CD4-positive, alpha-beta T cell treated with Interferon gamma for 1 hour (primary cell): Measurements from ENCODE around the gene ZNF771.
"Not testable (repeated sequence)": the region's sequence is repeated elsewhere in the genome, so short reads cannot be mapped to it uniquely, and the experiment has no call there.

ENCODE experiments used
- DNase-seq: peaks from one replicate; pipeline ENCODE4 v3.0.0-alpha.2; 2020

ZNF771 gene

GRCh38 chr16:30376461-30376902, 30.9 kb upstream of the ZNF771 start:
- DNase-seq, result no peak

GRCh38 chr16:30377050-30377811, 30.2 kb upstream of the ZNF771 start:
- DNase-seq, result no peak

GRCh38 chr16:30377812-30378235, 29.6 kb upstream of the ZNF771 start:
- peak; percentile 94 for DNase-seq

GRCh38 chr16:30378236-30379157, 28.9 kb upstream of the ZNF771 start:
- DNase-seq, result peak; percentile 99

GRCh38 chr16:30379158-30379783, 28.1 kb upstream of the ZNF771 start:
- no peak for DNase-seq

GRCh38 chr16:30380072-30380802, 27.2 kb upstream of the ZNF771 start:
- DNase-seq, result no peak

GRCh38 chr16:30380803-30381208, 26.6 kb upstream of the ZNF771 start:
- DNase-seq, result no peak

GRCh38 chr16:30381291-30382041, 25.9 kb upstream of the ZNF771 start:
- DNase-seq, result no peak

GRCh38 chr16:30382111-30382881, 25.1 kb upstream of the ZNF771 start, which contains the start of gene SEPTIN1:
TSS of gene SEPTIN1 (minus strand) at chr16:30382561. CDS start at chr16:30382542, 19 bp downstream.
- DNase-seq, result peak; percentile 76

GRCh38 chr16:30383521-30383920, 23.9 kb upstream of the ZNF771 start:
- DNase-seq, result no peak

- DNase-seq, result no peak
Observed at GRCh38 chr16:30394592-30395154, 12.7 kb upstream of the ZNF771 start.

- peak; percentile 73 for DNase-seq
Observed at GRCh38 chr16:30395155-30395991, 12.0 kb upstream of the ZNF771 start, which contains the start of gene ZNF48. TSS of gene ZNF48 (plus strand) at chr16:30395420. CDS start at chr16:30395795, 375 bp downstream.

GRCh38 chr16:30395992-30396585, 11.3 kb upstream of the ZNF771 start:
- no peak for DNase-seq

- not testable (repeated sequence) for DNase-seq
Observed at GRCh38 chr16:30396627-30397026, 10.8 kb upstream of the ZNF771 start.

- DNase-seq, result no peak
Observed at GRCh38 chr16:30397056-30397455, 10.3 kb upstream of the ZNF771 start.

GRCh38 chr16:30397776-30398660, 9.4 kb upstream of the ZNF771 start:
- no peak for DNase-seq

GRCh38 chr16:30398661-30399434, 8.6 kb upstream of the ZNF771 start:
- no peak for DNase-seq
